NCI-H1092 treated with DMSO at 0.1 percent for 48 hours (cell line): ENCODE measurements around the gene CDC7.
"Not testable (repeated sequence)": the region's sequence is repeated elsewhere in the genome, so short reads cannot be mapped to it uniquely, and the experiment has no call there.

Experiments
- DNase-seq: peaks from one replicate; lab custom pipeline; 2025; lab: John Stamatoyannopoulos, UW

The CDC7 gene

DNA sequence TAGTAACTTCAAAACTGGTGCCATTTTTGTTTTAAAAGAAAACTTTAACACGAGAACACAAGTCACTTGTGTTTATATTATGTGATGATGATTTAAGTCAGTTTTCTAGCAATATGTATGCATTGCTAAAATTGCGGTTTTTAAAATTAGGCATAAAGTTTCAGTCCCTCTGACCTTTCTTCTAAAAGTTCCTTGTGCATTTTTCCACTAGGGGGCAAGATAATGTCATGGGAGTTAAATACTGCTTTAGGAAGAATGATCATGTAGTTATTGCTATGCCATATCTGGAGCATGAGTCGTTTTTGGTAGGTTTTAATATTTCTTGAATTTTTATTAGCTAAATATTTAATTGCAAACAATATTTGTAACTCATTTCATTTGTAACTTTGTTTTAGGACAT, 10.7 kb downstream of the CDC7 start:
- DNase-seq = peak; percentile 21

- DNase-seq = no peak
Observed at GRCh38 chr1:91513160-91513559, 12.5 kb downstream of the CDC7 start.

DNA sequence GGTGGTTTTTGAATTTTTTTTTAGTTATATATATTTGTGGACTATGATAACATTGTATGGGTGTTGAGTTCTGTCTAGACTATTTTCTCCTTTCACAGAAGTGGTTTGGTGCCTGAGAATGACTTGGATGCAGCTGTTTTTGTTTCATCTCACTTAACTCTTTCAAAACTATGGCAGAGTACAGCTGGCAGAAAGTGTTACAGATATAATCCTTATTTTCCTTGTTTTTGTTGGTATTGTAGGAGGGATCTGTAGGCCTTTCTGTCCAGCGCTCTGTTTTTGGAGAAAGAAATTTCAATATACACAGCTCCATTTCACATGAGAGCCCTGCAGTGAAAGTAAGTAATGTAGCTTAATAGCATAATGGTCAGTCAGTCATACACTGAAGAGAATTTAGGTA, 13.1 kb downstream of the CDC7 start:
- no peak for DNase-seq

GRCh38 chr1:91515994-91516393, 15.3 kb downstream of the CDC7 start:
- no peak for DNase-seq

DNA sequence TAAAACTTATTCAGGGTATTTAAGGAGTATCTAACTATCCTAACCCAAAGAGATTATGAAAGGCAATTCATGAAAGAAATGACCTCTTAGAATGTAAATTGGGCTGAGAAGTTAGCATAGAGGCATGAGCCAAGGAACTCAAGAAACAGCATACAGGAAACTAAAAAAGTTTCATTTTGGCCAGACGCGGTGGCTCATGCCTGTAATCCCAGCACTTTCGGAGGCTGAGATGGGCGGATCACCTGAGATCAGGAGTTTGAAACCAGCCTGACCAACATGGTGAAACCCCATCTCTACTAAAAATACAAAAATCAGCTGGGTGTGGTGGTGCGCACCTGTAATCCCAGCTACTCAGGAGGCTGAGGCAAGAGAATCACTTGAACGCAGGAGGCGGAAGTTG, 16.0 kb downstream of the CDC7 start:
- DNase-seq = not testable (repeated sequence)

GRCh38 chr1:91519167-91519566, 18.5 kb downstream of the CDC7 start:
- not testable (repeated sequence) for DNase-seq

GRCh38 chr1:91520942-91521507, 20.4 kb downstream of the CDC7 start:
- DNase-seq = no peak

DNA sequence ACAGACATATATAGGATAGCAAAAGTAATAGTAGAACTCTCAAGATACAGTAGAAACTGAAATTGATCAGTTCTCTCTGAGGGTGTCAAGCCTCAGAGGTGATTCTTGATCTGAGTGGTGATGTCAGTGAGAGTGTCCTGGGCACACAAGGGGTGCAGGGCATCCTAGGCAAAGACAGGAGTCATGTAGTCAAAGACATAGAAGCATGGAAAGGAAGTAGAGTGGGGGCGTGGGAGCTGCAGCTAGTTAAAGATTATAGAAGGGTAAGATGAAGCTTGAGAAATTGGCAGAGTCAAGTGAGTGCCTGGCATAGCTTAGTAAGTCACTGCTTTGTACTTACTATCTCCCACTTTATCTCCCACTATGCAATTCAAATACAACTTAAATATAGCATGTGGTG, 22.8 kb downstream of the CDC7 start:
- no peak for DNase-seq

DNA sequence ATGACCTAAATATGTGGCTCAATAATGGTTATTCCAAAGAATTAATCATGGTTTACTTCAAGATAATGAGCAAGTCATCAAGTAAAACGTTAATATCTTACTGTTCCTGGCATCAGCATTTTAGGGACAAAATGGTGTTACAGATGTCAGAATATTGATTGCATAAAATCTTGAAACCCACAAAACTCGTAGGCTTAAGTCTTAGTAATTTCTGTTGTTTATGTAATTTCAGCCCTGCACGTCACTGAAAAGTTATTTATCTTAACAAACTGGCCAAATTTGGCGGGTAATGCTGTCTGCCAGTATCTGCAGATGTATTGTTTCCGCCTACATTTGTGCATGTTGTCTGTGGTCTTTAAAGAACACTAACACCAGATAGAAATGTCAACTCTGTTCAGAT, 25.8 kb downstream of the CDC7 start:
- DNase-seq = no peak

GRCh38 chr1:91527266-91527765, 26.7 kb downstream of the CDC7 start:
- DNase-seq = no peak

DNA sequence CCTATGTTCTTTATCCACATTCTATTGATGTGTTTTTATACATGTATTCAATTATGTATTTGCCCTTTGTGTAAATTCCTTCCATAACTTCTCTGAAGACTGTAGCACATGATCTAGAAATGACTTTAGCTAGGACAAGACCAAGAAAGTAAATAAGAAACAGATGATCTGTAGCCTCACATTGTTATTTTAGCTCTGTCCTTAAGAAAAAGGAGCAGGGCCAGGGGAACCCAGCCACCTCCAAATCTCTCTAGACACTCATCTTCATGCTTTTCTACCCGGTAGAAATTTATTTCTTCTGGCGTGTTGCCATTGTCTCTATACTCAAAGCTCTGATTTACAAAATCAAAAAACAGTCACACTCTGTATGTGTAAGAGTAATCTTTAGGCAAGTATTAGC, 27.1 kb downstream of the CDC7 start:
- DNase-seq = no peak

GRCh38 chr1:91529856-91530255, 29.2 kb downstream of the CDC7 start:
- no peak for DNase-seq

GRCh38 chr1:91533361-91534024, 32.8 kb downstream of the CDC7 start:
- DNase-seq = no peak

DNA sequence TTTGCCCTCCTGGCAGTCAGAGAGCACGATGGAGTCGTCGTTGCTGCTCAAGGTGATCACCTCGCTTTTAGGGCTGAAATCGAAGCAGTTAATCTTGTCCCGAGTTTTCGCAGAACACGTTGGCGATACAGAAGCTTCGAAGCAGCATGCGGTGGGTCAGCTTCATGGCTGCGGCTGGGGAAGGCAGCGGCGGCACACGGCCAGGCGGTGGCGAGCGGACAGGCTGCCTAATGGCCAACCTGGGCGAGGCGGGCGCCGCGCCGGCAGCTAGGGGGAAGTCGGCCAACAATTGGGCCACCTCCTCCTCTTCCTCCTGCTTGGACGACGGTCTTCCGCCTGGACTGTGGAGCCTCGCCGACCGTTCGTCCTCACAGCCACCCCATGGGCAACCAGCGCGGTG, 34.8 kb downstream of the CDC7 start:
- DNase-seq = no peak

DNA sequence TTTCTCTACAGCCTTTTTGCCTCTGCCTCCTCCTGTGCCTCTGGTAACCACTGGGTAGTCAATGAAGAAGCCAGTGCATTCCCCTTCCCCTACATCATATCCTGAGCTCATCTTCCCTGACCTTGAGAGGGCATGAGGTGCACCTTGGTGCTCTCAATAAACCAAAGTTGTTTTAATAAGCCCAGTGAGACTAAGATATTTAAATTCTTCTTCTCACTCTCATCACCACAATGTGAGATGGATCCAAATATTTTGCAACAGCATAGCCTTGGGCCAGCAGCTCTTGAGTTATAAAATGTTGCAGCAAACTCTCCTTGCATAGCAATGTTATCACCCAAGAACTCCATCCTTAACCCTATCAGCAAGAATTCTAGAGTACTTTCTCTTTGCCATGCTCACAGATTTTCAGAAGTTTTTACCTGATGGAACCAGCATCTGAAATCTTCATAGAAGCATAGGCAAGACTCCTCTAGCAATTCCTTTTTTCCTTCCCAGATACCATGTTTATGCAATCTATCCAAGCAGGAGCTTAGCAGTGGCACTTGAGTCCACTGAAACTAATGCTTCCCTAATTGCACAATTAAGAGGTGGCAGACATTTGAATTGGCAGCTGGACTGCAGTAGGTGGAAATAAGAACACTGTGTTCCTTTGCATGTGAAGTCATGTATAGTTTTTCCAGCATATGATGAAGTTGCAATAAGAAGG, 36.8 kb downstream of the CDC7 start:
- DNase-seq = no peak

- no peak for DNase-seq
Observed at GRCh38 chr1:91537987-91538304, 37.3 kb downstream of the CDC7 start.

DNA sequence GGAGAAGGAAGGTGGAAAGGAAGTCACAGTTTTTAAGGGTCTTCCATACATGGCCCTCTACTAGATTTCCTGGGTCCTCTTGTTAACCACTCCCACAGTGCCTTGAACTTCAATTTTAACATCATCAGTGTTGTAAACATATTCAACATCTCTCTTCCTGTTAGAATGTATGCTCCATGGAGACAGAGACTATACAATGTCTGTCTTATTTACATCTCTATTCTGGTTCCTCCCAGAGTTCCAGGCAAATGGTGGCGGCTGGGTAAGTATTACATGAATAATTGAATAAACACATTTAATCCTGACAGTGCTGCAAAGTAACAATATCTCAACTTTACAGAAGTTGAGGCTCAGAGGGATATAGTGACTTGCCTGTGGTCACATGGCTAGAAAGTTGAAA, 40.3 kb downstream of the CDC7 start:
- no peak for DNase-seq

GRCh38 chr1:91541918-91542533, 41.4 kb downstream of the CDC7 start:
- DNase-seq = no peak

- no peak for DNase-seq
Observed at GRCh38 chr1:91545506-91546300, 45.1 kb downstream of the CDC7 start.

DNA sequence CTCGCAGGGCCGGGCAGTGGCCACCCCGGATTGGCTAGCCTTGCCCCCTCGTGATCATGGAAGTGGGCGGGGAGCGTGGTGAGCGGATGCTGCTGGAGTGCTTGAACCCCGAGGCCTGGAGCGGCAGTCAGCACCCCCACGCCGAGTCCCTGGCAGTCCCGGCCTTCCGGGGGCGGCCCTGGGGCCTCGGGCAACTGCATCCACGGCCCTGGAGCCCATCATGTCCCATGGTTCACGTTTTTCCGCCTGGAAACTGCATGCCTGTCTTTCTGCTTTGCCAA, 45.6 kb downstream of the CDC7 start:
- DNase-seq = no peak

DNA sequence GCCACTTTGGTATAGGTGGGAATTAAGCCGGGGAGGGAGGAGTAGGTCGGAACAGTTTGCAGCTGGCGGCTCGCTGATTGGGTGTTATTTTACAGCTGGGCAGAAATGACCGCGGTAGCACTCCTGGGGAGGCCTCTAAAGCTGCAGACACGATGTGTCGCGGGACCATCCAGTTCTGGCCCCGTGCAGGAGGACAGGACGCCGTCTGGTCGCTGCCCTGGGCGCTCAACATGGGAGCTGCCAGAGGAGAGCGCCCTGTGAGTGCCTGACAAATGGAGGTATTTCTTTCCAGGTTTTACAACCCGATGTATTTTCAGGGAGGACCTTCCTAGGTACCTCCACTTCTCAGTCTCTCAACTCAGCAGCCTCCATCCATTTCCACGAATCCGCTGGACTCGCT, 46.2 kb downstream of the CDC7 start:
- DNase-seq = no peak

GRCh38 chr1:91548376-91549040, 47.9 kb downstream of the CDC7 start:
- no peak for DNase-seq
